HG03097 (cell line): ENCODE data around the gene STK17A.
"Not testable (repeated sequence)": the region's sequence is repeated elsewhere in the genome, so short reads cannot be mapped to it uniquely, and the experiment has no call there.

Source experiments
- ATAC-seq: cut with Tn5 transposase; IDR thresholded peaks from one replicate; pipeline ENCODE4 v1.9.1; 2021; ENCODE audit not compliant: unreplicated experiment, low FRiP score

The STK17A gene

GRCh38 chr7:43593010-43593409, 10.1 kb downstream of the STK17A start:
- ATAC-seq: no peak

- ATAC-seq: no peak
These were observed 11.1 kb downstream of the STK17A start for GRCh38 chr7:43594020-43594419.

- ATAC-seq: not testable (repeated sequence)
These were observed 13.5 kb downstream of the STK17A start for GRCh38 chr7:43596426-43596825.

GRCh38 chr7:43600056-43600455, 17.1 kb downstream of the STK17A start:
- no peak for ATAC-seq

- ATAC-seq: no peak
These were observed 19.3 kb downstream of the STK17A start for GRCh38 chr7:43602256-43602655.

- ATAC-seq: no peak
These were observed 21.3 kb downstream of the STK17A start for GRCh38 chr7:43604251-43604650.

GRCh38 chr7:43609097-43609496, 26.2 kb downstream of the STK17A start:
- ATAC-seq: no peak

GRCh38 chr7:43612128-43612527, 29.2 kb downstream of the STK17A start:
- ATAC-seq: no peak

- no peak for ATAC-seq
These were observed 30.0 kb downstream of the STK17A start for GRCh38 chr7:43612599-43613589.

- ATAC-seq: no peak
These were observed 32.7 kb downstream of the STK17A start for GRCh38 chr7:43615558-43616145.

GRCh38 chr7:43616977-43617376, 34.1 kb downstream of the STK17A start:
- ATAC-seq: no peak

- no peak for ATAC-seq
These were observed 35.2 kb downstream of the STK17A start for GRCh38 chr7:43618073-43618472.

GRCh38 chr7:43619213-43620012, 36.5 kb downstream of the STK17A start:
- no peak for ATAC-seq

- no peak for ATAC-seq
These were observed 39.0 kb downstream of the STK17A start for GRCh38 chr7:43621729-43622448.

- ATAC-seq: no peak
These were observed 41.2 kb downstream of the STK17A start for GRCh38 chr7:43624156-43624555.

GRCh38 chr7:43625453-43625852, 42.5 kb downstream of the STK17A start:
- peak; percentile 53 for ATAC-seq

GRCh38 chr7:43625980-43626379, 43.1 kb downstream of the STK17A start:
- ATAC-seq: no peak

- no peak for ATAC-seq
These were observed 43.8 kb downstream of the STK17A start for GRCh38 chr7:43626695-43627094.

- not testable (repeated sequence) for ATAC-seq
These were observed 44.9 kb downstream of the STK17A start for GRCh38 chr7:43627798-43628197.

- ATAC-seq: no peak
These were observed 45.5 kb downstream of the STK17A start for GRCh38 chr7:43628431-43628830.
